IMR-90 (cell line): Measurements from ENCODE around the gene SKIC8.

Experiments
- CHD1 ChIP-seq: IDR thresholded peaks from 2 replicates; pipeline ENCODE4 v1.6.1; 2012; ENCODE audit warnings: low read depth, low read length, improper control_type of control experiment
- CTCF ChIP-seq: conservative IDR thresholded peaks from 2 replicates; pipeline ENCODE4 v1.5.1; 2012; ENCODE audit warnings: mild to moderate bottlenecking, low read depth, low read length, improper control_type of control experiment
- MAZ ChIP-seq: IDR thresholded peaks from 2 replicates; pipeline ENCODE4 v1.6.1; 2012; ENCODE audit warnings: low read depth, mild to moderate bottlenecking, low read length, improper control_type of control experiment, moderate library complexity, borderline replicate concordance
- POLR2A ChIP-seq: IDR thresholded peaks from 2 replicates; pipeline ENCODE4 v1.6.1; 2012; ENCODE audit warnings: mild to moderate bottlenecking, low read depth, low read length
- RAD21 ChIP-seq: IDR thresholded peaks from 2 replicates; pipeline ENCODE4 v1.6.1; 2012; ENCODE audit warnings: low read length, improper control_type of control experiment

- no peak for TF ChIP-seq CTCF
- TF ChIP-seq RAD21 = no peak
- no peak for TF ChIP-seq CHD1
- TF ChIP-seq MAZ = no peak
- TF ChIP-seq POLR2A = no peak
Measured at GRCh38 chr15:78343276-78344060, 44.1 kb upstream of the SKIC8 start.
